D721Med (cell line): ENCODE results near the gene FOXC1.

ENCODE experiments used
- DNase-seq: peaks from one replicate; pipeline ENCODE4 v3.0.0; 2011; ENCODE audit warnings: low spot score; ENCODE audit not compliant: insufficient read length
- FAIRE-seq: peaks from 2 replicates; lab custom pipeline; 2011; peaks lifted over from hg19 to GRCh38; lab: Jason Lieb, UNC
- CTCF ChIP-seq: IDR thresholded peaks from 2 replicates; pipeline ENCODE4 v1.5.1; 2012; ENCODE audit warnings: mild to moderate bottlenecking, control low read depth; ENCODE audit not compliant: insufficient read depth; ENCODE audit errors: missing control alignments

The FOXC1 gene

DNA sequence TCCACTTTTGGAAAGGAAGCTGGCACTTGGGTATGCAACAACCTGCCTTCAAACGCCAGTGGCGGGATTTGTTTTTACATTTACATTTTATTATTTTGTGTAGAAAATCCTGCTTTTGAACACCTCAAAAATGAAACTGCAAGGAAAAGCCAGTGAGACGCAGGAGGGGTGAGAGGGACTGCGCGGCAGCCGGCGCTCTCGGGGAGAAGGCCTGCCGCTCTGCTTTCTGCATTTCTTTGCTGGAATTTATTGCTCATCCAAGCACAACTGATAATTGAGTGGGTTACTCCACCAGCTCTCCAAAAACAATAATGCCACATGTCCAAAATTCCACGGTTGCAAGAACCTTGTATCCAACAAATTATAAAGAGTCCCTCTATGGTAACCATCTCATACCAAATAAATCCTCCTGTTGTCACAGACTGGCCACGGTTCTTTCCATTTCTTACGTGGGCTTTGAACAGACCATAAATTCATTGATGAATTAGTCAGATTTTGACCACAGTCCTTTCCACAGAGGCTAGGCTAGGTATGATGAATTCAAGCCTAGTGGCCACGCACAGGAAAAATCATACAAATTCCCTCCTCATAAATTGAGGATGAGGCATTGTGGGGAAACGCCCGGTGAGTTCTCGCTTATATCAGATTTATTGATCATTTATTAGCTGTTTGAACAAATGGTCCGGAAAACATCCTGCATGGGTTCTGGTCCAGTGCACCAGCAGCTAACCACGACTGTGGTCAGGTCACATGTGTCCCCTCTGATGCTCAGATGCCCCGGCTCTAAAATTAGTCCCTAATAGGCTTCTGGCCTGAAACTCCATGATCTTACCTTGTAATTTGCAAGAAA is 31.6 kb upstream of the FOXC1 start:
- FAIRE-seq (no peak), DNase-seq (no peak)
- TF ChIP-seq CTCF = no peak

DNA sequence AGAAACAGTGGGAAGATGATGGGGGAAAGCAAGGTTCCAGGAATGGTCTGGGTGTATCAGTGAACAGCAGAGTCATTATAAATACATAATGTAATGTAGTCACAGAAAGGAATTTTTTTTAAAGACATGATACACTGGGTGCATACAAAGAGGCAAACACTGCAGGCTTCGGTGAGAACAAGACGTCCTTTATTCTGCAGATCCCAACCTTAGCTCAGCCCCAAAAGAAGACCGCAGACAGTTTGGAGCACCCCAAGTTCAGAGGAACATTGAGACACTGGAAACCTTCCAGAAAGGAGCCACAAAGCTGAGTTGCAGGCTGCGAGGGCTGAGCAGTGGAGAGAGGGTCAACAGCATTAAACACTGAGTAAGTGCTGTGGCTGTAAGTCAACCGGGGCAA is 30.6 kb upstream of the FOXC1 start:
- DNase-seq = no peak
- no peak for TF ChIP-seq CTCF
- FAIRE-seq = no peak

DNA sequence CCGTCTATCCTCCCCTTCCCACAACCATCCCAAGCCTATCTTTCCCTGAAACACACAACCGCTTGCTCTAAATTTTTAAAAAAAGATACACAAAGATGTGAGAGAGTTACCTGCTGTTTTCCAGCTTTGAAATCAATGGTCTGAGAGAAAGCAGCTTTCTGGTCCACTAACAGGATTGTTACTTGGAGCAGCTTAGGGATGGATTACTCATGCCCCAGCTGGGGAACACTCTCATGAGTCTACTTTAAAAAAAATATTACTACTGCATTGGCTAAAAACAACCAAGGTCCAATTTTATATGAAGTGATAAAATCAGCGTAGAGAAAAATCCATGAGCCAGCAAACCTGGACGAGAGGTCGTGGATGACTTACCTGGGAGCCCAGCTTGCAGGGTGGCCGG is 29.6 kb upstream of the FOXC1 start:
- TF ChIP-seq CTCF = no peak
- FAIRE-seq (no peak), DNase-seq (no peak)

GRCh38 chr6:1580585-1580984 is 29.1 kb upstream of the FOXC1 start:
- DNase-seq = no peak
- TF ChIP-seq CTCF = no peak
- no peak for FAIRE-seq

GRCh38 chr6:1581120-1581991 is 28.4 kb upstream of the FOXC1 start:
- TF ChIP-seq CTCF = no peak

DNA sequence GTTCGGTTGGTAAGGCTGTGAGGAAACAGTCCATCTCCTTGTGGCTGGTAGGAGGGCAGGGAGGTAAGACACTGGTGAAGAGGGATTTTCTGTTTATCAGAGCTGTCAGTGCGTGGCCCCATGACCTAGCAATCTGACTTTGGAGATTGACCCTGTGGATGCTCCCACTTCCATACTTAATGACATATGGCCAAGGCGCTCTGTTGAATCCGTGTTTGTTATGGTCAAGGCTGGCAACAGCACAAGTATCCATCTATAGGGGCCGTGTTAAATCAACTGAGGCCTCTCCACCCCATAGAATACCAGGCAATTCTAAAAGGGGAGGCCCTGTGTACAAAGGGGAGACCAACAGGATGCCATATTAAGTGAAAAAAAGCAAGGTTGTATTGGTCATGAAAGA is 25.6 kb upstream of the FOXC1 start:
- no peak for DNase-seq
- no peak for FAIRE-seq
- no peak for TF ChIP-seq CTCF

More at GRCh38 chr6:1581120-1581991, 28.4 kb upstream of the FOXC1 start:
- FAIRE-seq (no peak), DNase-seq (no peak)
